Ovary (tissue), 3 donors: ENCODE data around the gene SLC6A18.

Experiments used
- EP300 ChIP-seq: sonication (generic); formaldehyde crosslinking; IDR thresholded peaks from one replicate; pipeline ENCODE4 v1.6.1; 2017; ENCODE audit warnings: antibody characterized with exemption
- POLR2A ChIP-seq: fragments of 450-650 bp; IDR thresholded peaks from one replicate; pipeline ENCODE4 v1.6.1; 2017; ENCODE audit warnings: antibody characterized with exemption, mild to moderate bottlenecking, moderate library complexity
- TF ChIP-seq, protein P1 (sequence below), 3 donors: fragments of 450-650 bp in 2 of 3; fragments of 200-600 bp in 1 of 3; IDR thresholded peaks; one replicate each; pipeline versions ENCODE4 v1.5.1 to v1.8.0; 2016 to 2022; ENCODE audit warnings: antibody characterized with exemption in 3 of 3, mild to moderate bottlenecking in 1 of 3
- donor health status: DM: no; HTN: no; CAD: no.

DNA sequence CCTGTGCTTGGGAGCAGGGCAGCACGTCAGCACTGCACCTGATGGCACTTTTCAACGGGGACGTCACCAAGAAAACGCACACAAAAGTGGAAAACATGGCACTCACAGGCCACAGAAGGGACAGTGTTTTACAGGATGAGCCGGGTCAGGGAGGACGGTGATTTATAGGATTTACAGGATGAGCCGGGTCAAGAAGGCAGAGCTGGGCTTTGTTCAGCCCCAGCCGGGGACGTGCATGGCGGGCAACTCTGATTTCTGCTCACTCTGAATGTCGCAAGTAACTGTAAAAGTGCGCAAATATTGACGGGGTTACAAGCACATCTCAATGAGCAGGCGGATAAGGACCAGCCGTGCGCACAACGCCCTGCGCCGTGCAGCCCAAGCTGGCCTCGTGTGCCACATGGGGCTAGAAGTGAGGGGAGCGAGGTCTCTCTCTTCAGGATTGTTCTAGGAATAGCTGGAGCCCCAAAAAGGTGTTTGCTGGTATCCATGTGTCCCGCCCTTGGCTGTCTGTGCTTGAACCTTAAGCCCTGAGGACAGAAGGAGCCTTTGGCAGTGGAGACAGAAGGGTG, 16.4 kb downstream of the SLC6A18 start:
- TF ChIP-seq POLR2A (no peak), EP300 (no peak)
- TF ChIP-seq, protein P1, sequence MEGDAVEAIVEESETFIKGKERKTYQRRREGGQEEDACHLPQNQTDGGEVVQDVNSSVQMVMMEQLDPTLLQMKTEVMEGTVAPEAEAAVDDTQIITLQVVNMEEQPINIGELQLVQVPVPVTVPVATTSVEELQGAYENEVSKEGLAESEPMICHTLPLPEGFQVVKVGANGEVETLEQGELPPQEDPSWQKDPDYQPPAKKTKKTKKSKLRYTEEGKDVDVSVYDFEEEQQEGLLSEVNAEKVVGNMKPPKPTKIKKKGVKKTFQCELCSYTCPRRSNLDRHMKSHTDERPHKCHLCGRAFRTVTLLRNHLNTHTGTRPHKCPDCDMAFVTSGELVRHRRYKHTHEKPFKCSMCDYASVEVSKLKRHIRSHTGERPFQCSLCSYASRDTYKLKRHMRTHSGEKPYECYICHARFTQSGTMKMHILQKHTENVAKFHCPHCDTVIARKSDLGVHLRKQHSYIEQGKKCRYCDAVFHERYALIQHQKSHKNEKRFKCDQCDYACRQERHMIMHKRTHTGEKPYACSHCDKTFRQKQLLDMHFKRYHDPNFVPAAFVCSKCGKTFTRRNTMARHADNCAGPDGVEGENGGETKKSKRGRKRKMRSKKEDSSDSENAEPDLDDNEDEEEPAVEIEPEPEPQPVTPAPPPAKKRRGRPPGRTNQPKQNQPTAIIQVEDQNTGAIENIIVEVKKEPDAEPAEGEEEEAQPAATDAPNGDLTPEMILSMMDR (IDR thresholded peaks at IDR 0.05): no peak
